ENCODE measurements around the gene CACNA1S.

The CACNA1S gene

DNA sequence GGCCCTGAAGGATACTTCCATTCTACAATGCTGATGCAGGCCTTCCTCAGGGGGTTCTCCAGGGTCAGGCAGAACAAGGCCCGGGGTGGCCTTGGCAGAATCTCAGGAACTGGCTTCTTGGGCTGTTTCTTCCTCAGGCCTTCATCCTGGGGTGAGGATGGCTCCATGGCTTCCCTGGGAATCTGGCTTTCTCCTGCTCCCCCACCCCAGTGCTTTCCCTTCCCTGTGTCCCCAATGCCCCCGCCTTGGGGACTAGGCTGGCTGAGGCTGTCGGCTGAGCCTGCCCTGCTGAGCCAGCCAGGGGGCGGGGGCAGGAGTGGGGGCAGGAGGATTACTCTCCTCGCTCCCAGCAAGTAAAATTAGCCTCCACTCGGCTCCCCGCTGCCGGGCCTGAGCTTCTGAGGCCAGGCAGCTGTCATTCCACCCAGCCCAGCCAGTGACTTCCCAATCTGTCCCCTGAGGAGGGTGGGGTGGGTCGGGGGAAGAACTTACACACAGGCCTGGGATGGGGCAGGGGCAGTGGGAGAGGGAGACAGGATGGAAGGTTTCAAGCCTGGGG, at the start of gene CACNA1S:
CACNA1S (minus strand) TSS at position 254 of the 559 bp plus-strand sequence; CDS start at position 167, 87 bp downstream.
- in situ Hi-C loops (cut with MboI; ENCODE audit: low sequenced_read_pairs), result no loop called here

DNA sequence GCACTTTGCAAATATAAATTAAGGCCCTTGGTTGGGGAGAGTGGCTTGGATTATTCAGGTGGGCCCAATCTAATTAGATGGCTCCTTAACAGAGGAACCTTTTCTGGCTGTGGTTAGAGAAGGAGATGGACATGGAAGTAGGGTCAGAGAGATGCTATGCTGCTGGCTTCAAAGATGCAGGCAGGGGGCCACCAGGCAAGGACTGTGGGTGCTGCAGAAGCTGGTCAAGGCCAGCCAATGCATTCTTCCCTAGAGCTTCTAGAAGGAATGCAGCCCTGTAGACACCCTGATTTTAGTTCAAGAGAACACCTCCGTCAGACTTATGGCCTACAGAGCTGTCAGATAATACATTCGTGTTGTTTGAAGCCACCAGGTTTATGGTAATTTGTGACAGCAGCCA, 45.7 kb upstream of the CACNA1S start:
- in situ Hi-C loops (cut with MboI; ENCODE audit: low sequenced_read_pairs), result no loop called here

DNA sequence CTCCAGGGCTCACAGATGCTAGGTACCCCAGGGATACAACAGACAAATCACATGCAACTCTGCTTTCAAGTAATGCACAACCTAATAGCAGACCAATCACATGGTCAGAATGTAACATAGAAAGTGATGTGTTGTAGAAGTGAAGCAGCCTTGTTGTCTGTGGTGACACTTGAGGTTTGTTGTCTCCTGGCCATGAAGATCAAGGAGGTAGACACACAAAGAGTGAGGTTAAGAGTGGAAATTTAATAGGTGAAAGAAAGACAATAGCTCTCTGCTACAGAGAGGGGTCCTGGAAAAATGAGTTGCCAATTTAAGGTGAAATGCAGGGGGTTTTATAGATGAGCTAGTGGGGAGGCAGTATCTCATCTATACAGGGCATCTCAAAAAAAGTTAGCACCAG, 44.6 kb upstream of the CACNA1S start:
- in situ Hi-C loops (cut with MboI; ENCODE audit: low sequenced_read_pairs), result no loop called here

DNA sequence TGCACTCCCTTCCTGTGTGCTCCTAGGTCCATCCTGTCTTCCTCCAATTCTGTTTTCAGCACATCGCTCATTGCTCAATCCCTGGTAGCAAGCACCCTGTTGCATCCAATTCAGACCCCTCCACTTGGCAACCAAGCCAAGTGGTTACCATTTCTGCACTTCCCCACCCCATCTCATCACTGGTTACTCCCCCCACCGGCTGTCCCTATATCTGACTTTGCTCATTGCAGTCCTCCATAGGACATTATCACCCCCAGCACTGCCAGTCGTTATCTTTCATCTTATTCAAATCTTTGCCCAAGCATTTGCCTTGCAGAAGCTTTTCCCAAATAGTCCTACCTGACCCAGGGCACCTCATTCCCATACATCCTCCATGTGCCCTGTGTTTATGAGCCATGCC, 44.1 kb upstream of the CACNA1S start:
- in situ Hi-C loops (cut with MboI; ENCODE audit: low sequenced_read_pairs), result no loop called here

DNA sequence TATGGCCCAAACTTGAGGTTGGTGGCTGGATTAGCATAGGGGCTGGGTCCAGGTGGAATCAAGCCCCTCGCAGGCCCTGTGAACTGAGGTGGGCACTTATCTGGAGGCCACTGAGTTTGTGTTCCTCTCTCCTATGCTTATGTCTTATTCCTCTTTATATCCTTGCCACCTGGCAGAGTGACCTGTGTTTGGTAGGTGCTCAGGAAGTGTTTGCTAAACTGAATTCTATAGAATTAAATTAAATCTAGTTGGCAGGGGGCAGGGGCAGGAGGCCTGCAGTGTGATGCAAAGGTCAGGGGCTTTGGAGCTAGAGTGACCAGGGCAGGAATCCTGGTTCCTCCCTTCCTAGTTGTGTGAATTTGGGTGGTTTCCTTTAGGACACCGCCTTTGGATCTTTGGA, 43.1 kb upstream of the CACNA1S start:
- in situ Hi-C loops (cut with MboI; ENCODE audit: low sequenced_read_pairs), result no loop called here

DNA sequence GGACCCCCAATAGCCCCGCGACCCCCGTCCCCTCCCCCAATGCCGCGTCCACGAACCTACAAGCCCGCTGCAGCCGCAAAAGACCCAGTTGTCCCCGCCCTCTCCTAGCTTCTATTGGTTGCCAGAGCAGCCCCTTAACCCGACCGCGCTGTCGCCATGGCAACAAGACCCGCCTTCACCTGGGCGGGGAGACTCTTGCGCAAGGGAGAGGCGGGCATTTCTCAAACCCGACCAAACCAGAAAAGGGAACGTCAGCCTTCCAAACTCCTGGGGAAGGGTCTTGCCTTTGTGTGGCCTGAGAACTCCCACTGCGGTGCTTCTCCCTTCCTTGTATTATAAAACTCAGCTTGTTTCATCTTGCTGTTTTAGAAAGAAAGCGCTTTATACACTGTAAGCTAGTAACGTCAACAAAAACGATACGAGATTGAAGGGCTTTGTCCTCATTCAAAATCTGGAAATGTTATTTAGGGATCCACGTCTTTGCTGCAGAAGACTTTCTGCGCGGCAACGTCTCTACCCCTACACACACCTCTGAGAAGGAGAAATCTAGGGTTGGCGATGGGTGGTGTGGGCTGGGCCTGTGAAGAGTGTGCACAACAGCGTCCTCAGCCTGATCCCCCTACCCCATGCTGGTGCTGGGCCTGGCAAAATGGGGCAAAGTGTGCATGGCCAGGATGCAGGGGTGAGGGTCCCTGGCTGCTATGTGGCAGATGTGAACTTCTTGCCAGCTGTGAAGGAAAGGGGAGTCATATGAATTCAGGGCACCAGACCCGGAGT, 42.4 kb upstream of the CACNA1S start, which contains the start of gene TMEM9:
TMEM9 (minus strand) TSS at position 86 of the 777 bp plus-strand sequence. CDS start 551 bp downstream, outside the sequence.
- in situ Hi-C loops (cut with MboI; ENCODE audit: low sequenced_read_pairs), result no loop called here

DNA sequence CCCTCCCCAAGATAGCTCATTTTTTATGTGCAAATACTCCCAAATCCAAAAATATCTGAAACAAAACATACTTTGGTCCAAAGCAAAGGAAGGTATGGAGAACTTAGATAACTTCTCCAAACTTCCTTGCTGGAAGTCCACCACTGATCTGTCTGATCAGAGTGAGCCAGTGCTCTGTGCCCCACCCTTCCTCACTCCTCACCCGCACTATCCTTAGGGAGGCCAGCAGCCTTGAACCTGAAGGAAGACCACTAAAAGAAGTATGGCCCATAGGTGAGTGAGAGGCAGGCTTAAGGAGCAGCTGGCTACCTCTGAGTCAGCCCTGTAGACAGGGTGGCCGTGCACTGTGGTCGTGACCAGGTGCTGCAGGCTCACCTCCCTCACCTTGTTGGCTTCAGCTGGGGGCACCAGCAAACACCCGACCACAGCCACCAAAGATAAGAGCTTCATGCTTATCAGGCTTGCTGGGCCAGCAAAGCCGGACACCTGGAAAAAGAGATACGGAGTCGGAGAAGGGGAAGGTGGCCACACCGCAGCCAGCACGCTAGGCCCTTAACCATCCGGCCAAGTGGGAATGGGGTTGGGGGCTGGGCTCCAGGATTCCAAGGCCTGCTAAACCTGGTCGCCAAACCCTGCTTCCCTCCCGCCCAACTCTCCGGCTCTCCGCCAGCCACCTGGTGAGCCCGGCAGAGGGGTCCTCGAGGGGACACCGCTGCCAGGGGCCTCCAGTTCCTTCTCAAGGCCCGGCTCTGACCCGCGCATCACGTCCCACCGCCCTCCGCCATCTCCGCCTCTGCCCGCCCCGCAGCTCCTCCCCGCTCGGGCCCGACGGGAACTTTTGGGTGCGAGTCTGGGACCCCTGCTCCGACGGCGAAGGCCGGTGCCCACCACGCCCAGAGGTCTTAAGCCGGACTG, 41.5 kb upstream of the CACNA1S start:
- in situ Hi-C loops (cut with MboI; ENCODE audit: low sequenced_read_pairs), result no loop called here

DNA sequence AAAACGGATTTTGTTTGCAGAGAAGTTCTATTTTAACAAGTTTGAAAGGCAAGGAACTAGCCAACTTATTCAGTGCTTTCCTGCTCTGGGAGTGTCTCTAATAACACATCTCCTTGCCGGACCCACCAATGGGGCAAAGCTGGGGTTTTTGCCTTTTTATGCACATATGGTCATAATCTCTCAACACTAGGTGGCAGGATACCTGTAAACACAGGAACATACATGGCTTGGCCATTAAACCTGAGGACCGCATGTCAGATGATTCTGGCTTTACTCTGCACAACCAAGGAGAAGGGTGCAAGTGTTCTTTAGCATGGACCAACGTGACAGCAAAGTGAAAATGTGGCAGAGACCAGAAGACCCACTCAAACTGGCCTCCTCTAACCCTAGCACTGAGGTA, 37.2 kb upstream of the CACNA1S start:
- in situ Hi-C loops (cut with MboI; ENCODE audit: low sequenced_read_pairs), result no loop called here

DNA sequence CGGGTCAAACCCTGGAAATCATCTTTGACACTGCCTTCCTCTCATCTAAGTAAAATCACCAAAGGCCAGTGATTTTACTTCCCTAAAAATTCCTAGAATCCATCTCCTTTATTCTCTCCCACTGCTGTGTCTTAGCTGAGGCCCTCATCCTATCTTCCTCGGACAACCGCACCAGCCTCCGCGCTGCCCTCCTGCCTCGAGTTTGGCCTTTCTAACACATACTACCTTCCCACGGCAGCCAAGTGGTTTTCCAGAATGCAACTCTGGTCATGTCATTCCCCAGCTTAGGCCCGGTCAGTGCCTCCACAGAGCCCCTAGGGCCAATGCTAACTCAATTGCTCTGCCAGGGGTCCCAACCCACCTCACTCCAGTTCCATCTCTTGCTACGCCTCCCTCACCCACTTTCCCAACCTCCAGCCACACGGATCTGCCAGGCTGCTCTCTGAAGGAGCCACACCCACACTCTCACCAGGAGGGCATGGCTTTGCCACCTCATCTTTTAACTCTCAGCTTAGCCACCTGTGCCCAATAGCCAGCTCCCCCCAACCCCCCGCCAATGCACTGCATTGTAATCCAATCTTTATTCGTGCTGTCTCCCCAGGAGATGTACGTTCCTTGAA, 35.3 kb upstream of the CACNA1S start:
- in situ Hi-C loops (cut with MboI; ENCODE audit: low sequenced_read_pairs), result no loop called here

DNA sequence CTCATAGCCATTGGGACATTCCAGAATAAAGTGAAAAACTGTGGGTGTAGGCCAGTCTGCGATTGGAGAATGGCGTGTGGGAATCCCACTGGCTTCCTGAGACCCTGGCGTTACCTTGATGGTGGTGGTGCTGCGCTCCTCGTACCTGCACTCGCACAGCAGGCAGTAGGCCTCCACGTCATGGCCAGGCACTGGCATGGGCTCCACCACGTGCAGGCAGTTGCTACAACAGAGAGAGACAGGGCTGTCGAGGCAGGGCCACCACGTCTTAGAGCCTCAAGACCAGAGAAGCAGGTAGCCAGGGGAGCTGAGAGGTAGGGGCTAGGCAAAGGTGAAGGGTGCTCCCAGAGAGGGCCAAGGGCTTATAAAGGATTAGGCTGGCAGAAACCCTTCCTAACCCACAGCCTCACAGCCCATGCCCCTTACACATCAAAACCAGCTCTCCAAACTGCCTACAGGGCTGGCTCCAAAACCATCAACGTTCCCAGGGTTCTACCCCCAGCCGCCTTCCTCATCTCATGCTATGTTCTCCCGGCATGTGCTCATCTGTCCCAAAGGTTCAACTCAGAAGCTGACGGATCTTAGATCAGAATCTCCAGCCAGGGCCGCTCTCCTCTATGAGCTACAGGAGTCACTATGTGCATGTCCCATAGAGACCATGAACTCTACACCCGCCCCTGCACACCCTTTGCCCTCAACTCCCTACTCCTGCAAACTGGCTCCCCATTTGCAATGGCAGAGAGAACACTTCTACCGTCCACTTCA, 34.6 kb upstream of the CACNA1S start:
- in situ Hi-C loops (cut with MboI; ENCODE audit: low sequenced_read_pairs), result no loop called here

DNA sequence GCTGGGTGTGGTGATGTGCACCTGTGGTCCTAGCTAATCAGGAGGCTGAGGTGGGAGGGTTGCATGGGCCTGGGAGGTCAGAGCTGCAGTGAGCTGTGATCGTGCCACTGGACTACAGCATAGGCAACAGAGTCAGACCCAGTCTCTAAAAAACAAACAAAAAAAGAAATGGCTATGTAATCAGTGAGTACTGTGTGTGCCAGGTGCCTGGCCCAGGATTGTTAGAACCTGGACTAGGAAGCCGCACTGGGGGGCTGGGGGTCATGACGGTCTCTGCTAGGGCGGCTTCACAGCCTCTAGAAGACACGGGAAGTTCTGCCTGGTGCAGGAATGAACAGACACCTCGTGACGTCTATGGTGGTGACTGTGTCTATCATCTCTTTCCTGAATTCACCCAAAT, 33.6 kb upstream of the CACNA1S start:
- in situ Hi-C loops (cut with MboI; ENCODE audit: low sequenced_read_pairs), result no loop called here

DNA sequence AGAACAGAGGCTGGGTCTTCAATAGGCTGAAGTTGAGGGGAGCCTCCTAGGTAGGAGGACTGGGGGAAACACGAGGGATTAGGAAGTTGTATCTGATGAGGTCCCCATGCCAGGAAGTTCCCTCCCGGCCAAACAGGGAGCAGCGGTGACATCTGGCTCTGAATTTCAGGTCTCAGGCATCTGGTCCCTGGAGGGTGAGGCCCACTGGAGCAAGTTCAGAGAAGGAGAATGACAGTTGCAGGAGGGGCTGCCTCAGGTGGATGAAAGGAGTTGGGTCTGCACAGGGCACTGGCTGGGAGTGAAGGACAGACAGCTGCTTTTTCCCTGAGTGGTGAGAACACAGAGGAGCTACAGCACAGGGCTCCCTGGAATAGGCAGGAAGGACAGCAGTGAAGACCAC, 32.9 kb upstream of the CACNA1S start:
- in situ Hi-C loops (cut with MboI; ENCODE audit: low sequenced_read_pairs), result no loop called here

DNA sequence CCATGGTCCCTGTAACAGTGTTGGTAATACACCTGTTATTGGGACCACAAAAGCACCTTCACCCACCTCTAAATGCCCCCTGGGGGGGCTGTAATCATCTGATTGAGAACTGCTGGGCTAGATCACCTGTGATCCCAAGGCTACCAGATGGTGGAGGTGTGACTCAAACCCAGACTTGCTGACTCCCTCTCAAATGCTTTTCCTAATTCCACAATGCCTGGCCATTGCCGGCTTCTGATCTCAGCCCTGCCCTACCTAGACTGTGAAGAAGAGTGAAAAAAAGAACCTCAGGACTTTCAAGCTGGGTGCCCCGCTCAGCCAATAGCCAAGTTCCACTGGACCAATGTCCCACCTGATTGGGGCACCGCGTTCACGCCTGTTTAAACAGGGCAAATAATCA, 32.5 kb upstream of the CACNA1S start:
- in situ Hi-C loops (cut with MboI; ENCODE audit: low sequenced_read_pairs), result no loop called here

DNA sequence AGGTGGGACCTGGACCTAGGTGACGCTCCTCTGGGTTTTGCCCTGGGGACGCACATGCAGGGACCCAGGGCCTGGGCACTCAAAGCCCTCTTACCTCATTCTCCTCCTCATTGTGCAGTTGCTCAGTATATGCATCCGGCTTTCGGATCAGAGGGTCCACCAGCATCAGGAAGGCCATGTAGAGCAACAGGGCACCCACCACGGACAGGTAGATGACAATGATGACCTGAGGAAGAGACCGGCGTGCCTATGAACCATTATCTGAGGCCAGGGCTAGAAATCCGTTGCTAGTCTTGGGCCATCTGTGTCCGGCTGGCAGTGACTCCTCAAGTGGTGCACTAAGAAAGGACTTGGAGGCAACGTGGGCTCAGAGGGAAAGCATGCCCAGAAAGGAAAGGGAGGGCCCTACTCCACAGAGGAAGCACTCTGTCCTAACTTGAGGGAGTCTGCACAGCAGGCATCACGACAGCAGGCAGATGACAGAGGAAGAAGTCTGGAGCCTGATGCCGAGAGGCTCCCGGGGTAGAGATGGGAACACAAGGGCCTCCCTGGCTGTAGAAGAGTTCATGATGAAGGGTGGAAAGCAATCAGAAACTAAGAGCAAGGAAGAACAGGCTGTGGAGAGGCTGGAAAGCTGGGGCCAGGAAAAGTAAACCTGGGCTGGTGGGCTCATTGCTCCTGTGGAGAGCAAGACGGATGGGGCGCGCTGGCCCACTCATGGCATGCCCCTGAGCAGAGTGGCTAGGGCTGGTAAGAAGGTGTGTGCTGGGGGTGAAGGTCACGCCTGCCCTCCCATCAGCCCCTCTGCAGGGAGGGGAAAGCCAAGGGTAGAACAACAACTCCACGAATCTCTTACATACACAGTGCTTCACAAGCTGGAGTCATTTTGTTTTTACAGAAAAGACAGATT, 31.8 kb upstream of the CACNA1S start:
- in situ Hi-C loops (cut with MboI; ENCODE audit: low sequenced_read_pairs), result no loop called here

DNA sequence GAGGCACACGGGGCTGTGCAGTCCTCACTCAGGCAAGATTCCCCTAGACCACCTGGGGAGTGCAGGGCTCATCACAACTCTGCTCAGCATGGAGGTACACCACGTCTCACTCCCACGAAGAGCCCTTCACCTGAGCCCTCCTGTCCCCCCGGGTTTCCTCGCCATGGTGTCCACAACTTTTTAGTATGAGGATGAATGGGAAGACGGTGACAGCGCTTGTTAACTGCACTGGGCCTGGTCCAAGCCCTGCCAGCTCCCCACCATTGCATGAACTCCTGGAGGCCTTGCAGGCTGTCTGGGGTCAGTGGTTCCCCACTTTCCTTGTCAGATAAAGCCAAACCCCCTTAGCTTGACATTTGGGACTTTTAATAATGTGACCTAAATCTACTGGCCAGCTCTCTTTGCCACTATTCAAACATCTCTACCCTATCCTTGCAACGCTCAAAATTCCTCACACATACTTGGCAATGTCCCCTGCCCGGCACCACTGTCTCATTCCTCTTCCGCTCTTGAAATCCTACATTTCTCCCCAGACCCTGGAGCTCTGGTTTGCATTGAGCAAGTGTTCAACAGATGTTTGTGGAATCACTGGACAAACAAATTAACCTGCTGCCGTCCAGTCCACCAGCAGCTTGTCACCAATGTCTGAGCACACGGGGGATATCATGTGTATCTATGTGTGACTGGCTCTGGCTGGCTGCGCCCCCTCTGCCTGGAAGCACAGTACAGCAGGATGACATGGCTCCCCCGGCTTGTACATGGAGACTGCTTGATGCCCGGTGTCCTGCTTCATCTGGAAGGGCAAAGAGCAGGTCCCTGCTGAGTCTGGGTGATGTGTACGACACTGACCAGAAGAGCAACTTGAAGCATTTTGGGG, 30.9 kb upstream of the CACNA1S start:
- in situ Hi-C loops (cut with MboI; ENCODE audit: low sequenced_read_pairs), result no loop called here

DNA sequence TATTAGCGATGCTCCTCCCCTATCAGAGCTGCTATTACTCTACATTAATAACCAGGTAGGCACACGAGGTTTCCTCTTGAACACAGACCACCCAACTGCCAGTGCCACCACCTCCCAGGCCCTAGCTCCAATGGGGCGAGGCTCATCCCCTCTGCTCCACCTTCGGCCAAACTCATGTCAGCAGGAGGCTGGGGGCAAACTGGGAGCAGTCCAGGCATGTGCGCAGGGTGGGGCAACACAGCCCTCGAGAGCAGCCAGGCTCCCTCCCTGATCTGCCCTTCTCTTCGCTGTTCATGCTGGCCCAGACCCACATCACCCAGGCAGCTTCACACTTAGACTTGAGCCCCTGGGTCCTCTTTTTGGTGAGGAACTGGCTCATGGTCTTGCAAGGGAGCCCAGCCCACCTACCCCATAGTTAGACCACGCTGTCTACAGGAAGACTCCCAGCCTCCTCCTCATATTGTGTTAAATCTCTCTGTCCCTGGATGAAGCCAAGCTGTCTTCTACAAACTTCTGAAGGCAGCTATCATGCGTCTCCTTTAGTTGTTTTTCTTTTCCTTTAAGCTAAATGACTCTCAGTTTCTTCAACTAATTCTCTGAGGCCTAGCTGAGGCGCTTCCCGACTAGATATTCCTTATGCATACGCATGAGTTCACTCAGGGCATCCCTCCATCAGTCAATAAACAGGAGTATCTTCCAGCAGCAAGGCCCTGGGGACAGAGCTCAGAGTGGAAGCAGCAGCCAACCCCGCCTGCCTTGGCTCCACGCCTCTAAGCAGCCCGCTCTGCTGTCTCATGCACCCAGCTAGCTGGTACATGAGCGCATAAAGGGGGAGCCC, 30.0 kb upstream of the CACNA1S start:
- in situ Hi-C loops (cut with MboI; ENCODE audit: low sequenced_read_pairs), result no loop called here

DNA sequence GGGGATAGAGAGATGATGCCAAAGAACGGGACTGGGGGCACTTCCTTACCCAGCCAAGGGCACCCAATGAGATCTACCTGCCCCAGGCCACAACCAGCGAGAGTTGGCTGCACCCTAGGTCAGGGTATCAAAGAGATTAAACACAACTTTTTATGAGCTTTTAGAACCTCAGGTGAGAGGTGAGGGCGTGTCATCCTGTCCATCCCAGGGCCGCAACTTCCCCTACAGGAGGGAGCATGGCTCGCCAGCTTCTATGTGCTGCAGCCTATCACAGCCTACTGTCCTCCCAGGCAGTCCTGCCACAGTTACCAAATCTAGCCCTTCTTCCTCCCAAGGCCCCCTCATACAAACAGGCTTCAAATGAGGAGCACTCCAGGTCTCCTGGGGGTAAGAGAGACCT, 29.2 kb upstream of the CACNA1S start:
- in situ Hi-C loops (cut with MboI; ENCODE audit: low sequenced_read_pairs), result no loop called here

DNA sequence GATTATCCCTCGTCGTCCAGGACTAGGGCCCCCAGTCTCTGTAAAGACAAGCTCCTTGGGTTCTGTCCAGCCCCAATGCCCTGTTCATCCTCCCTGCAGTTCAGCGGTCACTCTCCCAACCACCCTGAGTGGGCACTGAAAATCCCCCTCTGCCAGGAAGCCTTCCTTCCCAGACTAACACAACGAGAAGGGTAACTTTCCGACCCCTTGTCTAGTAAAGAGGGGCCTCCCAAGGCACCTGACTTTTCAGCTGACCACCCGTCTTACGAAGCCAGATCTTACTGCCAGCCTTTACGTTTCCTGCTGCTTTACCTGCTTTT, 28.7 kb upstream of the CACNA1S start:
- in situ Hi-C loops (cut with MboI; ENCODE audit: low sequenced_read_pairs), result no loop called here
